ENCODE data around the gene NPL. TPM values are rescaled to one million over a fixed set of nuclear protein-coding genes. Genes with fewer than 3 reads are reported as not detected.

Gene NPL
- 1 to 10 TPM; 4.5 to 8.7 (median 7.1) TPM for polyA plus RNA-seq (ENCODE audit: insufficient read length in 3 of 3)

GRCh38 chr1:182789138-182790076, at the start of gene NPL:
TSS of gene NPL (plus strand) at chr1:182789773. CDS start at chr1:182794372, 4,599 bp downstream.
- DNase-seq (ENCODE audit: low read depth in 3 of 3, low spot score in 2 of 3) = peak in 2 of 3 donors; percentile 34 to 50

GRCh38 chr1:182740120-182740519, 49.5 kb upstream of the NPL start:
- no peak for DNase-seq (ENCODE audit: low read depth in 3 of 3, low spot score in 2 of 3)

GRCh38 chr1:182742780-182743179, 46.8 kb upstream of the NPL start:
- no peak for DNase-seq (ENCODE audit: low read depth in 3 of 3, low spot score in 2 of 3)

- peak in 1 of 3 donors; percentile 46 for DNase-seq (ENCODE audit: low read depth in 3 of 3, low spot score in 2 of 3)
Observed at GRCh38 chr1:182752077-182752988, 37.2 kb upstream of the NPL start.

- DNase-seq (ENCODE audit: low read depth in 3 of 3, low spot score in 2 of 3) = no peak
Observed at GRCh38 chr1:182754087-182754486, 35.5 kb upstream of the NPL start.

- no peak for DNase-seq (ENCODE audit: low read depth in 3 of 3, low spot score in 2 of 3)
Observed at GRCh38 chr1:182754543-182755314, 34.8 kb upstream of the NPL start.

- no peak for DNase-seq (ENCODE audit: low read depth in 3 of 3, low spot score in 2 of 3)
Observed at GRCh38 chr1:182755632-182756031, 33.9 kb upstream of the NPL start.

- no peak for DNase-seq (ENCODE audit: low read depth in 3 of 3, low spot score in 2 of 3)
Observed at GRCh38 chr1:182756423-182756822, 33.1 kb upstream of the NPL start.

- DNase-seq (ENCODE audit: low read depth in 3 of 3, low spot score in 2 of 3) = no peak
Observed at GRCh38 chr1:182761396-182762395, 27.9 kb upstream of the NPL start.

GRCh38 chr1:182762536-182762935, 27.0 kb upstream of the NPL start:
- DNase-seq (ENCODE audit: low read depth in 3 of 3, low spot score in 2 of 3) = no peak

- DNase-seq (ENCODE audit: low read depth in 3 of 3, low spot score in 2 of 3) = no peak
Observed at GRCh38 chr1:182764029-182764727, 25.4 kb upstream of the NPL start.

GRCh38 chr1:182765391-182765790, 24.2 kb upstream of the NPL start:
- DNase-seq (ENCODE audit: low read depth in 3 of 3, low spot score in 2 of 3) = no peak

GRCh38 chr1:182766050-182766449, 23.5 kb upstream of the NPL start:
- no peak for DNase-seq (ENCODE audit: low read depth in 3 of 3, low spot score in 2 of 3)

- no peak for DNase-seq (ENCODE audit: low read depth in 3 of 3, low spot score in 2 of 3)
Observed at GRCh38 chr1:182766881-182767645, 22.5 kb upstream of the NPL start.

GRCh38 chr1:182768963-182769362, 20.6 kb upstream of the NPL start:
- DNase-seq (ENCODE audit: low read depth in 3 of 3, low spot score in 2 of 3) = no peak

GRCh38 chr1:182770232-182770631, 19.3 kb upstream of the NPL start:
- DNase-seq (ENCODE audit: low read depth in 3 of 3, low spot score in 2 of 3) = no peak

- DNase-seq (ENCODE audit: low read depth in 3 of 3, low spot score in 2 of 3) = no peak
Observed at GRCh38 chr1:182771187-182771984, 18.2 kb upstream of the NPL start.

Measured in right renal cortex interstitium (tissue), 3 donors.